ENCODE results near the gene ARFGEF2. TPM values are rescaled to one million over a fixed set of nuclear protein-coding genes. Genes with fewer than 3 reads are reported as not detected.

Gene ARFGEF2
- total and polyA plus RNA-seq, 9 donors: 9.1 to 23.9 (median 18.5) TPM

- Histone ChIP-seq H3K27me3 (no peaks in the 10 kb centered on the region), H3K4me3 (no peak overlapping the region), H3K4me1 (ENCODE audit: insufficient read depth) (no peaks in the 10 kb centered on the region), H3K9me3 (no peaks in the 10 kb centered on the region), H3K27ac (no peak overlapping the region), H3K36me3 (no peaks in the 10 kb centered on the region)
- no peak for DNase-seq
- no peak for TF ChIP-seq CTCF (IDR thresholded peaks at IDR 0.05)
- TF ChIP-seq POLR2A (IDR thresholded peaks at IDR 0.05): no peak
- no peak for TF ChIP-seq EP300 (IDR thresholded peaks at IDR 0.05)
- intact Hi-C loops (cut with DNase I): loop anchor here in 2 of 4 donors (2.0 to 5.0 kb wide), 2 partner anchors 249 to 250 kb away; no protein-coding TSS in a partner anchor
- WGBS, 3 donors: 31 to 42% (median 38%) methylated on average over 7 of the region's 7 CpGs
Measured at GRCh38 chr20:48906221-48906877, 15.2 kb upstream of the ARFGEF2 start.

- no peak for TF ChIP-seq CTCF (IDR thresholded peaks at IDR 0.05)
- TF ChIP-seq POLR2A (IDR thresholded peaks at IDR 0.05): no peak
- no peak for TF ChIP-seq EP300 (IDR thresholded peaks at IDR 0.05)
- intact Hi-C loops (cut with DNase I): loop anchor here in 1 of 4 donors (5.0 kb wide), 1 partner anchor 251 kb away; no protein-coding TSS in a partner anchor
- 50 to 90% (median 76%) methylated on average over 2 of the region's 2 CpGs for WGBS, 3 donors
- Histone ChIP-seq H3K9me3 (no peaks in the 10 kb centered on the region), H3K27me3 (no peaks in the 10 kb centered on the region), H3K4me1 (ENCODE audit: insufficient read depth) (no peaks in the 10 kb centered on the region), H3K4me3 (no peak overlapping the region), H3K36me3 (no peaks in the 10 kb centered on the region), H3K27ac (no peak overlapping the region)
- no peak for DNase-seq
Measured at GRCh38 chr20:48908656-48909319, 12.7 kb upstream of the ARFGEF2 start.

GRCh38 chr20:48909910-48910309 is 11.6 kb upstream of the ARFGEF2 start:
- Histone ChIP-seq H3K27ac (no peak overlapping the region), H3K9me3 (no peaks in the 10 kb centered on the region), H3K27me3 (no peaks in the 10 kb centered on the region), H3K36me3 (no peaks in the 10 kb centered on the region), H3K4me3 (no peak overlapping the region), H3K4me1 (ENCODE audit: insufficient read depth) (no peaks in the 10 kb centered on the region)
- TF ChIP-seq POLR2A (IDR thresholded peaks at IDR 0.05) (no peak), EP300 (IDR thresholded peaks at IDR 0.05) (no peak)
- intact Hi-C loops (cut with DNase I): loop anchor here in 1 of 4 donors (5.0 kb wide), 1 partner anchor 253 kb away; no protein-coding TSS in a partner anchor
- 88 to 94% (median 92%) methylated on average over 2 of the region's 2 CpGs for WGBS, 3 donors
- DNase-seq: no peak

GRCh38 chr20:48910347-48910781 is 11.1 kb upstream of the ARFGEF2 start:
- intact Hi-C loops (cut with DNase I): no loop called here
- 56 to 57% (median 57%) methylated on average over 7 of the region's 7 CpGs for WGBS, 3 donors
- no peaks in the 10 kb centered on the region for H3K9me3 ChIP-seq
- TF ChIP-seq CTCF (IDR thresholded peaks at IDR 0.05): no peak
- no peak for TF ChIP-seq POLR2A (IDR thresholded peaks at IDR 0.05)
- TF ChIP-seq EP300 (IDR thresholded peaks at IDR 0.05): no peak
- H3K36me3 ChIP-seq: no peaks in the 10 kb centered on the region
- H3K4me3 ChIP-seq: no peak overlapping the region
- H3K27ac ChIP-seq: no peak overlapping the region
- DNase-seq: no peak
- no peaks in the 10 kb centered on the region for H3K27me3 ChIP-seq
- no peaks in the 10 kb centered on the region for H3K4me1 ChIP-seq (ENCODE audit: insufficient read depth)

- Histone ChIP-seq H3K4me3 (no peak overlapping the region), H3K4me1 (ENCODE audit: insufficient read depth) (no peaks in the 10 kb centered on the region), H3K36me3 (no peaks in the 10 kb centered on the region), H3K9me3 (no peaks in the 10 kb centered on the region), H3K27me3 (no peaks in the 10 kb centered on the region), H3K27ac (no peak overlapping the region)
- DNase-seq: no peak
- WGBS, 3 donors: 87 to 90% (median 87%) methylated on average over 4 of the region's 4 CpGs
- no peak for TF ChIP-seq CTCF (IDR thresholded peaks at IDR 0.05)
- no peak for TF ChIP-seq POLR2A (IDR thresholded peaks at IDR 0.05)
- intact Hi-C loops (cut with DNase I): no loop called here
Measured at GRCh38 chr20:48912065-48912464, 9.4 kb upstream of the ARFGEF2 start.

Measured in ovary (tissue), 9 donors.